HG03442 (cell line): ENCODE results near the gene TSPAN33.
A peak's percentile ranks its signal among the peaks of the same experiment; 100 is the strongest.
"Not testable (repeated sequence)": the region's sequence is repeated elsewhere in the genome, so short reads cannot be mapped to it uniquely, and the experiment has no call there.

Experiments used
- ATAC-seq: cut with Tn5 transposase; IDR thresholded peaks from one replicate; pipeline ENCODE4 v1.9.1; 2021; ENCODE audit warnings: mild to moderate bottlenecking, moderate library complexity; ENCODE audit not compliant: unreplicated experiment

The TSPAN33 gene

DNA sequence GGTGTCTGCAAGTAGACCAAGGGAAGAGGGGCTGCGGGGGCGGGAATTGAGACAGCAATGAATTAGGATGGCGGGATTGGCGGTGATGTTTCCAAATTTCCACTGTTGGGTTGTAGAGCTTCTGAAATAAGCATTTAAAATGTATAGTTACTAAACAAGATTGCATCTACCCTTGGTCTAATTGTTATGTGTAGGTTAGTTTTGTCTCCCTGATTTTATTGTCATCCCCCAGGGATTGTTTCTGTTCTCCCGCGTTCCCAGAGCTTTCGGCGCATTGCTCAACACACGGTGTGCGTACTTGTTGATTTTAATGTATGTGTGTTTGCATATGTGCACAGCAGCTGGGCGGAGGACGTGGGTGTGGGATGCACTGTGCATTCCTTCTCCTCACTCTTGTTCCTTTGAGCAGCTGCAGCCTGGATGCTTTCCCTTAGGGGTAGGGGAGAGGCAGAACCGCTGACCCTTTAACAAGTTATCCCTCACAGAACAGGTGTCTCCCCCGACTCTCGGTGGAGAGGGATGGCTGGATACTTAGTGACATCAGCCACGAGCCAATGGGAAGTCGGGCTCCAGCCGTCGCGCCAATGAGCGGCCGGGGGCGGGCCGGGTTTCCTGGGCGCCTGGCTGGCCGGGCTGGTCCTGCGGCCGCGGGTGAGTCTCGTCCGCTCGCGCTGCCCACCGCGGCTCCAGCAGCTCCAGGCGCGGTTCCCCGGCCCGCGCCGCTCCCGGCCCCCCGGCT, at the start of gene TSPAN33:
TSPAN33 (plus strand) TSS at position 613 of the 739 bp plus-strand sequence. CDS start 274 bp downstream, outside the sequence.
- peak; percentile 64 for ATAC-seq

DNA sequence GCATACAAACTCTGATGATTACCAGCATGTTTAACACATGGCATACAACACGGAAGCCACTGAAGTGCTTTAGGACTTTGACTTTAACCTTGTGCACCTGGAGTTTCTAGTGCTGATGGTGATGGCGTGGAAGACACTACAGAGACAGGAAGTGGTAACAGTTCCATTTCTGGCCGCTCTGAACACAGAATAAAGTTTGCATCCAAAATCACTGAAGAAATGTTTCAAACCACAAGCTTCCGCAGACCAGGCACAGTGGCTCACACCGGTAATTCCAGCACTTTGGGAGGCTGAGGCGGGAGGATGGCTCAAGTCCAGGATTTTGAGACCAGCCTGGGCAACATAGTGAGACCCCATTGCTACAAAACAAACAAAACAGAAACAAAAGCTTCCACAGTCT, 49.2 kb upstream of the TSPAN33 start:
- ATAC-seq, result peak; percentile 71

GRCh38 chr7:129098409-129099084, 46.0 kb upstream of the TSPAN33 start:
- ATAC-seq, result no peak

DNA sequence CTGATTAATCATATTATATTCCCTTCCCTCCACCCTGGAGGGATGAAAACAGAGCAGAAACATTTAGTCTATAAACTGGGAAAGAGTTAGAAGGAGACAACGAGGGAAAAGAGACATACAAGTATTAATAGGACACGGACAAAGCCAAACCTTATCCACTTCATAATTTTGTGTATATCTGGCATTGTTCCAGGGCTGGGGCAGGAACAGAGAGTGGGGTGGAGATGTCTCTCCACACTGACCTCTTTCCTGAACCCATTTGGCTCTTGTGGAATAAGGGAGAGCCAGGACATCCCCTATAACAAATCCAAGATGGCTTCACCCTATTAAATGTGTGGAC, 43.7 kb upstream of the TSPAN33 start:
- no peak for ATAC-seq

DNA sequence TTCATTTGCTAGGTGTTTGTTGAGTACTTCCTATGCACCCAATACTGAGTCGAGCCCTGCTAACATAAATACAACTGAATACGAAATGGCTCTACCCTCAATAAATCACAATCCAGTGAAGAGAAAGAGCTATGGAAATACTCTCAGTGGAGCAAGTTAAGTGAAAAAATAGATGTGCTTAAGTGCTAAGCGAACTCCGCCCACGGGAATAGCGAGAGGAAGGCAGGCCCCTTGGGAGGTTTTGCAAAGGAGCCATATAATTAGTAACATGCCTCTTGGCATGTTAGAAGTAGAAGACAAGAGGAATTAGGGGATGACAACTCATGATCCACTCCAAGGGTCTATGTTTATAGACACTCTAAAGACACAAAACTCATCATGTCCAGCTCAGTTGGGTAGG, 42.8 kb upstream of the TSPAN33 start:
- ATAC-seq, result no peak

- no peak for ATAC-seq
Observed at GRCh38 chr7:129103561-129104324, 40.8 kb upstream of the TSPAN33 start.

DNA sequence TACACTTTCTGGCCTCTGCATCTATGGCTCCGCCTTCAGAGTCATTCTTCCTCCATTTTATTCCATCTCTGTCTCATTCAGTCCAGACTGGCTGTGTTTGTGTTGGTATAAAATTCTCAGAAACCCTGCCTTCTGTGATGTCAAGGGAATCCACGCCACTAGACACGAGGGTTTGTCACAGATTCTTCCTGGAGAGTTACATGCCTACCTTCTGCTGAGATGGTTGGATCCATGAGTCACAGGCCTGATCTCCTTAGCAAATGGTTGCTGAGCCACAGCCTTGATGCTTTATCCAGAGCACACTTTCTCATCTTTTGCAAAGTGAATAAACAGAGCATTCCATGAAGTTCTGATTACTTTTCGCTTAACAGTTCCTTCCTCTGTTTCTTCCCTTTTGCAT, 35.9 kb upstream of the TSPAN33 start:
- no peak for ATAC-seq

DNA sequence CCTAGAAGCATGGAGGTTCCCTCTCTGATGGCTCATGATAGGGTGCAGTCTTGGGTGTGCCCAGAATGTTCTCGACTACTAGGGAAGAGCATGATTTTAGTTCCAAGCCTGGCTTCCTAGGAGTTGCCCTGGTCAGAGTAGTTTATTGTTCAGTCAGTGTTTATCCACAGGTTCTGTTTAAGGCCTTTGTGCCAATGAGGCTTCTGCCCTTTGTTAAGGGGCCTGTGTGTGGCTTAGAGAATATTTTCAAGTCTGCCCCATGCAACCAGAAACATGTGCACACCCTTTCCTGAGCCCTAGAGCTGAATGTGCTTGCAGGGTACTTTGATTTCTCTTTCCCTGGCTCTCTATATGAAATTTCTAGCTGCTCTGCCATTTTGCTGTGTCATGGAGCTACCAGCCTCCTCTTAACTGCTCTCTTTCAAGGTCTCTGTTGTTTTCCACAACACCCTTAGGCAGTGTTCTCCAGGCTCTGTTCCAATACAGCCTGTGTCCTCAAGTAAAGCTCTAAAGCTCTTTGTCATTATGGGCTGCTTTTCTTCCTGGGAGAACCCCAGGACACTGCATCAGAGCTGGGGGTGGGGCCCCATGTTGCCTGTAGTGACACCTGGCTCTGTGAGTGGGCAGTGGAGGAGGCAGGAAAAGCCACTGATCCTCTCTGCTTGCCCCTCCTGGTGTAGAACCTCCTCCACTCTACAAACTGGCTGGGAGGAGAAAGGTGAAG, 34.1 kb upstream of the TSPAN33 start:
- no peak for ATAC-seq

DNA sequence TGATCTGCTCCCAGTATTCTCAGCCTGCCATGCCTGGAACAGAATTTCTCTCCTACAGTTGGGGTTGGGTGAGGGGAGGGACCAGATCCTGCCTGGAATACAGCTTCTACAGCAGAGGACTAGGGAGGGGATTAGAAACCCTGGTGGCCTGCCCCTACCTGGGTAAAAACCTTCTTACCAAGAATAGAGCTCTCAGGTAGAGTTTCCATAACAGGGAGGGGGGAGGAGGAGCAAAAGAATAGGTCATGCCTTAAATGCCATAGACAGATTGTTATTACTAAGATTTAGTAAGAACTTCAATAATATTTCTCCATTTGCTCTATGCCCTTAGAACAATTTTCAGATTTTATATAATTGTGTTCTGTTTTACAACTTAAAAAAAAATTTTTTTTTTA, 33.5 kb upstream of the TSPAN33 start:
- ATAC-seq, result no peak

DNA sequence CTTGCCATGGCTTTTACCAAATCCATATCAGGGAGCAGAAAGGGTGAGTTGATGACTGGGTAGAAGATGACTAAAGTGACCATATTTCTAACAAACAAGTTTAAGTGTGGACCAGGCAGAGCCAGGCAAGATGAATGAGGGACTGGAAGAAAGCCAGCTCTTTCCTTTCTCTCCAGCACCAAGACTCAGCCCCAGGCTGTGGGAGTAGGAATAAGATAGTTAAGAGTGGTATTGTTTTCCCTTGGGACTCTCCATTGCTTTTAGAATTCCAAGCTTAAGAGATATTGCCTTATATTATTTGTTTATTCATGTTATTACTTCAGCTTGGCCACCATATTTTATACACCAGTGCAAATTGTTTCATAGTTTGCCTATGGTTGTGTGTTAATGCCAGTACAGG, 28.8 kb upstream of the TSPAN33 start:
- no peak for ATAC-seq

GRCh38 chr7:129118182-129118581, 26.3 kb upstream of the TSPAN33 start:
- ATAC-seq, result no peak

DNA sequence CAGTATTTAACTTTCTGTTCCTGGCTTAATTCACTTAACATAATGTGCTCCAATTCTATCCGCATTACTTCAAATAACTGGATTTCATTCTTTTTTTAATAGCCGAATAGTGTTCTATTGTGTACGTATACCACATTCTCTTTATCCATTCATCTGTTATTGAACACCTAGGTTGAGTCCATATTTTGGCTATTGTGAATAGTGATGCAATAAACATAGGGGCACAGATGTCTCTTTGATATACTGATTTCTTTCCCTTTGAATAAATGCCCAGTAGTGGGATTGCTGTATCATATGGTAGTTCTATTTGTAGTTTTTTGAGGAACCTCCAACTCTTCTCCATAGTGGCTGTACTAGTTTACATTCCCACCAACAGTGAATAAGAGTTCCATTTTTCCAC, 25.5 kb upstream of the TSPAN33 start:
- ATAC-seq, result no peak

DNA sequence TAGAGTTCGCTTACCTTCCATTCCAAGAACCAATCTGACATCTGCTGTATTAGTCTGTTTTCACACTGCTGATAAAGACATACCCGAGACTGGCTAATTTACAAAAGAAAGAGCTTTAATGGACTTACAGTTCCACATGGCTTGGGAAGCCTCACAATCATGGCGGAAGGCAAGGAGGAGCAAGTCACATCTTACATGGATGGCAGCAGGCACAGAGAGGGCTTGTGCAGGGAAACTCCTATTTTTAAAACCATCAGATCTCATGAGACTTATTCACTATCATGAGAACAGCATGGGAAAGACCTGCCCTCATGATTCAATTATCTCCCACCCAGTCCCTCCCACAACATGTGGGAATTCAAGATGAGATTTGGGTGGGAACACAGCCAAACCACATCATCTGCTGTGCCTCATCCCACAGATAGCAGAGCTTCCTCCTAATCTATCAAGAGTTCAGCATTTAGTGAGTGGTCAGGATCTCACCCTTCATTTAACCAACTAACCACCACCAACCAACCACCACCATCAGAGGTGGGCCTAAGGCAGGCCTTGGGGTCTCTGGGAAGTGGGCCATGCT, 22.9 kb upstream of the TSPAN33 start:
- not testable (repeated sequence) for ATAC-seq

- peak; percentile 49 for ATAC-seq
Observed at GRCh38 chr7:129122078-129122750, 22.3 kb upstream of the TSPAN33 start.

GRCh38 chr7:129122751-129123509, 21.6 kb upstream of the TSPAN33 start:
- ATAC-seq, result peak; percentile 66

GRCh38 chr7:129123510-129123857, 21.0 kb upstream of the TSPAN33 start:
- no peak for ATAC-seq

DNA sequence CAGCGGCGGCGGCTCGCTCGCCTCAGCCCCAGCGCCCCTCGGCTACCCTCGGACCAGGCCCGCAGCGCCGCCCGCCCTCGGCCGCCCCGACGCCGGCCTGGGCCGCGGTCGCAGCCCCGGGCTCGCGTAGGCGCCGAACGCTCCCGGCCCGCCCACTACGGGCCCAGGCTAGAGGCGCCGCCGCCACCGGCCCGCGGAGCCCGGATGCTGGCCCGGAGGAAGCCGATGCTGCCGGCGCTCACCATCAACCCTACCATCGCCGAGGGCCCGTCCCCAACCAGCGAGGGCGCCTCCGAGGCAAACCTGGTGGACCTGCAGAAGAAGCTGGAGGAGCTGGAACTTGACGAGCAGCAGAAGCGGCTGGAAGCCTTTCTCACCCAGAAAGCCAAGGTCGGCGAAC, 18.2 kb upstream of the TSPAN33 start:
- no peak for ATAC-seq

GRCh38 chr7:129127154-129127553, 17.4 kb upstream of the TSPAN33 start:
- no peak for ATAC-seq

GRCh38 chr7:129127601-129128000, 16.9 kb upstream of the TSPAN33 start:
- ATAC-seq, result no peak
